Fibroblast of the conjunctiva (primary cell): ENCODE results near the gene DDX28.

Experiments used
- DNase-seq: peaks from one replicate; pipeline ENCODE4 v3.0.0-alpha.2; 2010; ENCODE audit warnings: low read depth

Gene DDX28, protein sequence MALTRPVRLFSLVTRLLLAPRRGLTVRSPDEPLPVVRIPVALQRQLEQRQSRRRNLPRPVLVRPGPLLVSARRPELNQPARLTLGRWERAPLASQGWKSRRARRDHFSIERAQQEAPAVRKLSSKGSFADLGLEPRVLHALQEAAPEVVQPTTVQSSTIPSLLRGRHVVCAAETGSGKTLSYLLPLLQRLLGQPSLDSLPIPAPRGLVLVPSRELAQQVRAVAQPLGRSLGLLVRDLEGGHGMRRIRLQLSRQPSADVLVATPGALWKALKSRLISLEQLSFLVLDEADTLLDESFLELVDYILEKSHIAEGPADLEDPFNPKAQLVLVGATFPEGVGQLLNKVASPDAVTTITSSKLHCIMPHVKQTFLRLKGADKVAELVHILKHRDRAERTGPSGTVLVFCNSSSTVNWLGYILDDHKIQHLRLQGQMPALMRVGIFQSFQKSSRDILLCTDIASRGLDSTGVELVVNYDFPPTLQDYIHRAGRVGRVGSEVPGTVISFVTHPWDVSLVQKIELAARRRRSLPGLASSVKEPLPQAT

DNA sequence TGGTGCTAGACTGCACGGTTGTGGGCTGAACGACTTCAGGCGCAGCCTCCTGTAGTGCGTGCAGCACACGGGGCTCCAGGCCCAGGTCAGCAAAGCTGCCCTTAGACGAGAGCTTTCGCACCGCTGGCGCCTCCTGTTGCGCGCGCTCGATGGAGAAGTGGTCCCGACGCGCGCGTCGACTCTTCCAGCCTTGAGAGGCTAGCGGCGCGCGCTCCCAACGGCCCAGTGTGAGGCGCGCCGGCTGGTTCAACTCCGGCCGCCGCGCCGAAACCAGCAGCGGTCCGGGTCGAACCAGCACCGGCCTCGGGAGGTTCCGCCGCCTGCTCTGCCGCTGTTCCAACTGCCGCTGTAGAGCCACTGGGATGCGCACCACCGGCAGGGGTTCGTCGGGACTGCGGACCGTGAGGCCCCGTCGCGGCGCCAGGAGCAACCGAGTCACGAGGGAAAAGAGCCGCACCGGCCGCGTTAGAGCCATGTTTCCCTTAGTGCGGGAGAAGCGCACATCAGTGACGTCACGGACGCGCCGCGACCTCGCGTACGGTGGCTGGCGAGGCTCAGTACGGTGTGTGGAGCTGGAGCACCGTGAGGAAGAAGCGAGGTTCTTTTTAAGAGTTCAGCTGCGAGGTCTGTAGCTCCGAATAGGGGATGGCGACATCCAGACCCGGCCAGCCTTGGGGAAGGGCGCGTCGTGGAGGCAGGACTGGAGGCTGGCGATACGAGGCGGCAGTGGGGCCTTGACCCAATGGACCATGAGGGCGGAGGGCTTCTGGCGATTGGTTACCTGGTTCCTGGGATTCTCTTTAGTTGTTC lies at the start of gene DDX28, which contains the start of gene DUS2:
Gene DDX28, minus strand, starts transcription at position 505 of the 810 bp plus-strand sequence. Its CDS starts 30 bp downstream, at position 475.
Gene DUS2, plus strand, starts transcription at position 557 of the 810 bp plus-strand sequence. CDS start 14,740 bp downstream, outside the sequence.
- DNase-seq, result peak; percentile 63

- DNase-seq, result no peak
Observed at GRCh38 chr16:68072038-68072695, 49.1 kb upstream of the DDX28 start.

- no peak for DNase-seq
Observed at GRCh38 chr16:68071518-68071901, 48.5 kb upstream of the DDX28 start.

DNA sequence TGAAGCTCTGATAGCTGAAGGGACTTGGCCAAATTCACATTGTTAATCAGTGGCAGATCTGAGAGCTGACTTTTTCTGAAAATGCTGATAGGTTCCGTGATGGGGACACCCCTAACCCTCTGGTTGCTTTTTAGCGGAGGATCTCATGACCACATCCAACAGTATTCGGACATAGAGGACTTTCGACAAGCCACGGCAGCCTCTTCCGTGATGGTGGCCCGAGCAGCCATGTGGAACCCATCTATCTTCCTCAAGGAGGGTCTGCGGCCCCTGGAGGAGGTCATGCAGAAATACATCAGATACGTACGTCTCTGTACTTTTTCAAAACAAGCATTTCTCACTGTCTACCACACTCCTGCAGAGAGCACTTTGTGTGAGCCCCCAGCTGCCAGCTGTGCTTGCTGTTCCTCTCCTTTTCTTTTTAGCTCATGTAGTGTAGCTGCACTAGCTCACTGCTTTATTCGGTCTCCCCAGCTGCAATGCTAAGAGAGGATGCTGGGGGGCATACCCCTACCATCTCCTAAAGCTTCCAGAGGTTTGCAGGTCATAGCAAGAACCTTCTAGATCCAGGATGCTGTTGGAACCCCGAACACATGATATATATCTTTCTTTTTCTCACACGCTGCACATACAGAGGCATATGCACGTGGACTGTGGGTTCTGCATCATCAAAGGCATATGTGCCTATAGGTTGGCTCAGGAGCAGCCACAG lies 47.9 kb upstream of the DDX28 start:
- DNase-seq, result no peak

DNA sequence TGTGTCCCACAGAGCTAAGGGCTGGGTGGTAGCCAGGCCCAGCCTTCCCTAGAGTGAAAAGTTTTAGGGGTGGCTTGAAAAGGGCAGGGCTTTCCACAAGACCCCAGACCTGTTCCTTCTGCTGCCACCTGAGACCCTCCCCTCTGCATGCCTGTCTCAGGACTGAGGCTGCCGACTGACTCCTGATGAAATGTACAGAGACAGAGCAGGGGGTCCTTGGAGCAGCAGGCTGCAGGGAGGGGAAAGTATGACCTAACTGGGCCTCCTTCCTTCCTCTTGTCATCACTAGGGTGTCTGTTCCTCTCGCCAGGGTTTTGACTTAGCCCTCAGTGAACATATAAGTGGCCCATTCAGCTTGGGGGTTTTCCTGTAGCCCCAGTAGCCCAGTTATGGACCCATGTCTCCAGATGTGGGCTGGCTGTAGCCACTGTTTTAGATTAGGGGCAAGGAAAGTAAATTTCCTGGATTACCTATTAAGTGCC lies 47.3 kb upstream of the DDX28 start:
- no peak for DNase-seq

DNA sequence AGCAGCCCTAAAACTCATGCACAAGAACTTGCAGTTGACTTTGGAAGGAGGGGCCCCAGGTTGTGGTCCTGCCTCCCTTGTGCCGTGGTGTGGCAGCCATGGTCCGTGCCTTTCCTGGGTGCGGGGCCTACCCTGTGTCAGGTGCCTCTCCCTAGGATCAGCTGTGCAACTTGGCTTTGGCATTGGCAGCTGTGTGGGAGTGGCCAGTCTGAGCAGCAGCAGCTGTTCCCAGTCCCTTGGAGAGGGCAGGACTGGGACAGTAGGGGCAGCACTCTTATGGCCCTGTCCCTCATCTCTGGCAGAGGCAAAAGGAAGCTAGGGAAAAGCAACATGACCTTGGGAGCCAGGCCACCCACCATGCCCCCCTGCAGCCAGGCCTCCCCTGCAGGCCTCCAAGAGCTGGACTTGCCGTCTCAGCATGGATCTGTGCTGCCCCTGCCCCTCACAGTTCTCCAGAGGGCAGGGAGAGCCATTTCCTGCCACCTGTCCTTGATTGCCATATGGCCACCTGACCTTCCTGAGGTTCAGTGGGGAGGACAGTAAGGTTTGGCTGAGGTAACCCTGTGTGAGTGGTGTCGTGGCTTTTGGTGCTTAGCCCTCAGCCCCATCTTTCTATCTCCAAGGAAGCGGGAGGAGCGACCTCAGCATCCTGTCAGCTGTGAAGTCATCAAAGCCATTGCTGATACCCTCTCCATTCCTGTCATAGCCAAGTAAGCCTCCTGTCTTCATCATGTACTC lies 46.6 kb upstream of the DDX28 start:
- DNase-seq, result no peak

- DNase-seq, result no peak
Observed at GRCh38 chr16:68068926-68069325, 45.9 kb upstream of the DDX28 start.

DNA sequence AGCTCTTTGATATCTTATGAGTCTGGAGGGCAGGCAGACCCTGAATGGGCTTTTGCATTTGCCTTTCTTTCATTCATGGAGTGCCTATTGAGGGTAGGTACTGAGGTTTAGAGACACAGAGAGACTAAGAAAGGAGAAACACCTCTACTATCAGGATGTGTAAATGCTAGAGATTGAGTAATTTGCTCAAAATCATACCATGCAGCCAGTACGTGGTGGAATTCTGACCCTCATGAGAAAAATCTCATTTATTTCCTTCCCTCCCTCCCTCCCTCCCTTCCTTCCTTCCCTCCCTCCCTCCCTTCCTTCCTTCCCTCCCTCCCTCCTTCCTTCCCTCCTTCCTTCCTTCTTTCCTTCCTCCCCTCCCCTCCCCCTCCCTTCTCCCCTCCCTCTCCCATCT lies 43.7 kb upstream of the DDX28 start:
- no peak for DNase-seq

GRCh38 chr16:68065716-68066305 lies 42.8 kb upstream of the DDX28 start:
- peak; percentile 62 for DNase-seq

DNA sequence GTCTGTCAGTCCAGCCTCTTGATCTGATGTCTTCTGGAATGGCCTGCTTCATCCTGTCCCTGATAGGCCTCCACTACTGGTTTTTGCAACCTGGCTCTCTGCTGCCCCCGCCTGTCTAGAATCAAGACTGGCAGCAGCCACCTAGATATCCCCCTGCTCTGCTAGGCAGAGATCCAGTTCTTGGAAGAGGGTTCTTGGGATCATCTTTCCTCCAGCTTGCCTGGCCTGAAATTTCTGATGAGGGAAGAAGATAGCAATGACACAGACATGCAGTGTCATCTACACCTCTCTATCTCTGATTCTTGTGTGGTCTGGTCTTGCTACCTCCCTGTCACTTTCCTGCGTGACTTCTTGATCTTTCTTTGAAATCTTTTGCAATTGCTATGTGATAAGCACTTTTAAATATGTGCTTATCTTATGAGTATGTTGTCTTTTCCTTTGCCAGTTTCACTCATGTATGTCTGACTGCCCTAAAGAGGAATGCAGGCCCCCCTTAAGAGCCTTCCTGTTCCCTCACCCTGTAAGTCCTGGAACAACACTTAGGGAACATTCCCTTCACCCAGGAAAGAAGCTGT lies 41.8 kb upstream of the DDX28 start:
- DNase-seq, result peak; percentile 61

- no peak for DNase-seq
Observed at GRCh38 chr16:68062910-68063393, 39.9 kb upstream of the DDX28 start.

- DNase-seq, result no peak
Observed at GRCh38 chr16:68061396-68061795, 38.4 kb upstream of the DDX28 start.

- no peak for DNase-seq
Observed at GRCh38 chr16:68059804-68060203, 36.8 kb upstream of the DDX28 start.

DNA sequence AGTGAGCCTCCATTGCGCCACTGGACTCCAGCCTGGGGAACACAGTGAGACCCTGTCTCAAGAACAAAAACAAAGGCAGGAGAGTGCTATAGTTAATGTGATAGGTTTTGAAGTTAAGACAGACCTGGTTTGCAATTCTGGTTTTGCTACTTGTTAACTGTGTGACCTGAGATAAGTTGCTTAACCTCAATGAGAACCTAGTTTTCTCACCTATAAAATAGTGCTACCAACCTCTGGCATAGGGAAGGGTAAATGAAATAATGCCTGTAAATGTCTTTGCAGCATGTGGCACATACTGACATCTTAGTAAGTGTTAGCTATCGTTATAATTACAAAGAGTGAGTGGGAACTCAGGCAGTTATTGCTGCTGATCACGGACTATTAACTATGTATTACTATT lies 32.4 kb upstream of the DDX28 start:
- DNase-seq, result no peak

DNA sequence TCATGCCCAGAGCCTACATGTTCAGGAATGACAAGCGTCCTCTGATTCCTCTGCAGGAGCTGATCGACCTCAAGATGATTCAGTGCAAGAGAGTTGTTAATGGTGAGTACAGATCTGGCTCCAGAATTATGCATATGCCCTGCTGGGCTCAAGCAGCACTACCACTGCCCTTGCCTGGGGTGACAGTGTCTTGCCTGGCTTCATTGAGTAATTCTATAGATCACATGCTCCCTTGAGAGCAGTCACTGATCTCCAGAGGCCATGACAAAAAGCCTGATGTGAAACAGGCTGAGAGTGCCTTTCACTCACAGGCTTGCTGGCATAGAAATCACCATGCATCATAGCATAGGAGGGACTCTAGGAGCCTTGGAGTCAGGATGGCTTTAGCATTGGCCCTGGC lies 26.4 kb upstream of the DDX28 start:
- no peak for DNase-seq

- DNase-seq, result no peak
Observed at GRCh38 chr16:68047987-68048386, 25.0 kb upstream of the DDX28 start.

DNA sequence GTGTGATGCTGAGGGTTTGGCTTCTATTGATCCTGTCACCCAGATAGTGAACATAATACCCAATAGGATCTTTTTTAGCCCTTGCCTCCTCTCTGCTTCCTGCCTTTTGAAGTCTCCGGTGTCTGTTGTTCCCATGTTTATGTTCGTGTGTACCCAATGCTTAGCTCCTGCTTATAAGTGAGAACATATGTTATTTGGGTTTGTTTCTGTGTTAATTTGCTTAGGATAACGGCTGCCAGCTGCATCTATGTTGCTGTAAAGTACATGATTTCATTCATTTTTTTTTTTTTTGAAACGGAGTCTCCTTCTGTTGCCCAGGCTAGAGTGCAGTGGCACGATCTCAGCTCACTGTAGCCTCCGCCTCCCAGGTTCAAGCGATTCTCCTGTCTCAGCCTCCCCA lies 23.1 kb upstream of the DDX28 start:
- DNase-seq, result peak; percentile 27

DNA sequence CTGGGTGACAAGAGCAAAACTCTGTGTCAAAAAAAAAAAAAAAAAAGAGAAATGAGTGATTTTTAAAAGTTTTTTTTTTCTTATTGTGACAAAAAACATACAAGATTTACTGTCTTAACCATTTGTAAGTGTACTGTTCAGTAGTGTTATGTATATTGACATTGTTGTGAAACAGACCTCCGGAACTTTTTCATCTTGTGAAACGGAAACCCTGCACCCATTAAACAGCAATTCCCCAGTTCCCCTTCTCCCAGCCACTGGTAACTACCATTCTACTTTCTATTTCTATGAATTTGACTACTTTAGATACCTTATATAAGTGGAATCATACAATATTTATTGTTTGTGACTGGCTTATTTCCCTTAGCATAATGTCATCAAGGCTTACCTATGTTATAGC lies 18.8 kb upstream of the DDX28 start:
- DNase-seq, result no peak

- DNase-seq, result peak; percentile 24
Observed at GRCh38 chr16:68040506-68041288, 17.7 kb upstream of the DDX28 start.
